HepG2 (cell line): ENCODE data around the gene HIC1. TPM values are rescaled to one million over a fixed set of nuclear protein-coding genes. Genes with fewer than 3 reads are reported as not detected.

Experiments
- ARNTL ChIP-seq: sonication (generic); formaldehyde crosslinking; IDR thresholded peaks from 2 replicates; pipeline ENCODE4 v1.4.0; 2020; ENCODE audit warnings: mild to moderate bottlenecking, missing genetic modification reagents
- ATM ChIP-seq: fragments of 450-650 bp; IDR thresholded peaks from 2 replicates; pipeline ENCODE4 v1.7.1; 2017; ENCODE audit warnings: mild to moderate bottlenecking, borderline replicate concordance
- BATF2 ChIP-seq: sonication (generic); formaldehyde crosslinking; IDR thresholded peaks from 2 replicates; pipeline ENCODE4 v1.8.0; 2022; ENCODE audit warnings: mild to moderate bottlenecking, missing genetic modification reagents, moderate library complexity
- HNRNPL ChIP-seq: fragments of 200-400 bp; formaldehyde crosslinking; IDR thresholded peaks from 2 replicates; pipeline ENCODE4 v1.6.1; 2017; ENCODE audit warnings: mild to moderate bottlenecking, low read depth, low read length
- HOXA9 ChIP-seq: sonication (generic); formaldehyde crosslinking; IDR thresholded peaks from 2 replicates; pipeline ENCODE4 v1.8.1; 2022; ENCODE audit warnings: missing genetic modification reagents, mild to moderate bottlenecking, moderate library complexity, borderline replicate concordance
- KDM5A ChIP-seq: fragments of 200-600 bp; sonication (generic); IDR thresholded peaks from 2 replicates; pipeline ENCODE4 v1.7.0; 2018; ENCODE audit warnings: antibody characterized with exemption, mild to moderate bottlenecking, low read length, borderline replicate concordance
- MED1 ChIP-seq: sonication (generic); formaldehyde crosslinking; IDR thresholded peaks from 2 replicates; pipeline ENCODE4 v1.4.0; 2020; ENCODE audit warnings: missing genetic modification reagents
- NCOA1 ChIP-seq: sonication (generic); formaldehyde crosslinking; IDR thresholded peaks from 2 replicates; pipeline ENCODE4 v1.9.0; 2021; ENCODE audit warnings: missing genetic modification reagents
- NR3C1 ChIP-seq: sonication (generic); formaldehyde crosslinking; IDR thresholded peaks from 2 replicates; pipeline ENCODE4 v1.4.0; 2020; ENCODE audit warnings: missing genetic modification reagents
- SOX13 ChIP-seq, 3 experiments: fragments of 450-650 bp in 1 of 3; sonication (generic) in 1 of 3; formaldehyde crosslinking in 1 of 3; IDR thresholded peaks in 2 of 3; conservative IDR thresholded peaks in 1 of 3; 2 replicates each; pipeline versions ENCODE4 v1.5.0 to v1.6.1; 2016 to 2020; ENCODE audit warnings: antibody characterized with exemption in 1 of 3, mild to moderate bottlenecking in 1 of 3, missing compliant biosample characterization in 1 of 3, missing genetic modification reagents in 1 of 3, moderate library complexity in 1 of 3
- TCF7L2 ChIP-seq: IDR thresholded peaks from 2 replicates; pipeline ENCODE4 v1.6.1; 2011; ENCODE audit warnings: mild to moderate bottlenecking, low read depth, low read length, moderate library complexity
- ZBTB8A ChIP-seq: sonication (generic); formaldehyde crosslinking; IDR thresholded peaks from 2 replicates; pipeline ENCODE4 v1.4.0; 2020; ENCODE audit warnings: mild to moderate bottlenecking, low read depth, missing genetic modification reagents, borderline replicate concordance
- ZFP36L2 ChIP-seq: sonication (generic); formaldehyde crosslinking; IDR thresholded peaks from 2 replicates; pipeline ENCODE4 v1.4.0; 2020; ENCODE audit warnings: missing genetic modification reagents
- ZFP82 ChIP-seq: sonication (generic); formaldehyde crosslinking; IDR thresholded peaks from 2 replicates; pipeline ENCODE4 v1.5.1; 2020; ENCODE audit warnings: mild to moderate bottlenecking, missing genetic modification reagents, borderline replicate concordance
- ZKSCAN5 ChIP-seq: sonication (generic); formaldehyde crosslinking; IDR thresholded peaks from 2 replicates; pipeline ENCODE4 v1.5.1; 2020; ENCODE audit warnings: mild to moderate bottlenecking, missing genetic modification reagents
- ZNF282 ChIP-seq: fragments of 450-650 bp; IDR thresholded peaks from 2 replicates; pipeline ENCODE4 v1.6.1; 2018; ENCODE audit not compliant: partially characterized antibody
- ZNF296 ChIP-seq: sonication (generic); formaldehyde crosslinking; conservative IDR thresholded peaks from 2 replicates; pipeline ENCODE4 v1.5.0; 2020; ENCODE audit warnings: mild to moderate bottlenecking, missing genetic modification reagents
- ZNF841 ChIP-seq: sonication (generic); formaldehyde crosslinking; IDR thresholded peaks from 2 replicates; pipeline ENCODE4 v1.8.1; 2023; ENCODE audit warnings: missing genetic modification reagents, borderline replicate concordance
- ZSCAN21 ChIP-seq: sonication (generic); formaldehyde crosslinking; IDR thresholded peaks from 2 replicates; pipeline ENCODE4 v1.8.0; 2022; ENCODE audit warnings: mild to moderate bottlenecking, missing genetic modification reagents, moderate library complexity, borderline replicate concordance
- polyA plus RNA-seq, 8 experiments: library from polyadenylated mRNA; depleted of rRNA in 3 of 8; stranded (reverse) in 7 of 8; unstranded in 1 of 8; fragments of >200 nt; fragmentation: Illumina TruSeq in 4 of 8; extraction: Trizol in 4 of 8; gene quantifications; 2 replicates each; pipeline versions ENCODE4 v1.2.1 to v1.2.3, GENCODE V29; 2011 to 2016; ENCODE audit warnings: low read depth in 4 of 8, missing spikeins in 1 of 8, mixed read lengths in 1 of 8; ENCODE audit not compliant: insufficient read depth in 1 of 8
- total RNA-seq, 5 experiments: library from RNA; depleted of rRNA; stranded (reverse); fragments of >200 nt; fragmentation: Illumina TruSeq; extraction: Trizol; gene quantifications; 2 replicates each; pipeline ENCODE4 v1.2.3, GENCODE V29; 2016; ENCODE audit warnings: low read depth in 1 of 5
- TF ChIP-seq, protein P1 (sequence below): sonication (generic); formaldehyde crosslinking; IDR thresholded peaks from 2 replicates; pipeline ENCODE4 v1.4.0; 2020; ENCODE audit warnings: missing genetic modification reagents, mild to moderate bottlenecking, borderline replicate concordance
- TF ChIP-seq, protein P2 (sequence below): sonication (generic); formaldehyde crosslinking; IDR thresholded peaks from 2 replicates; pipeline ENCODE4 v1.4.0; 2020; ENCODE audit warnings: mild to moderate bottlenecking, missing genetic modification reagents

Gene HIC1
- total and polyA plus RNA-seq, 2 of the 13 experiments (the other 11 are each of a cell fraction or from before 2014, with no cell fraction given), result 0.04 to 0.31 TPM

DNA sequence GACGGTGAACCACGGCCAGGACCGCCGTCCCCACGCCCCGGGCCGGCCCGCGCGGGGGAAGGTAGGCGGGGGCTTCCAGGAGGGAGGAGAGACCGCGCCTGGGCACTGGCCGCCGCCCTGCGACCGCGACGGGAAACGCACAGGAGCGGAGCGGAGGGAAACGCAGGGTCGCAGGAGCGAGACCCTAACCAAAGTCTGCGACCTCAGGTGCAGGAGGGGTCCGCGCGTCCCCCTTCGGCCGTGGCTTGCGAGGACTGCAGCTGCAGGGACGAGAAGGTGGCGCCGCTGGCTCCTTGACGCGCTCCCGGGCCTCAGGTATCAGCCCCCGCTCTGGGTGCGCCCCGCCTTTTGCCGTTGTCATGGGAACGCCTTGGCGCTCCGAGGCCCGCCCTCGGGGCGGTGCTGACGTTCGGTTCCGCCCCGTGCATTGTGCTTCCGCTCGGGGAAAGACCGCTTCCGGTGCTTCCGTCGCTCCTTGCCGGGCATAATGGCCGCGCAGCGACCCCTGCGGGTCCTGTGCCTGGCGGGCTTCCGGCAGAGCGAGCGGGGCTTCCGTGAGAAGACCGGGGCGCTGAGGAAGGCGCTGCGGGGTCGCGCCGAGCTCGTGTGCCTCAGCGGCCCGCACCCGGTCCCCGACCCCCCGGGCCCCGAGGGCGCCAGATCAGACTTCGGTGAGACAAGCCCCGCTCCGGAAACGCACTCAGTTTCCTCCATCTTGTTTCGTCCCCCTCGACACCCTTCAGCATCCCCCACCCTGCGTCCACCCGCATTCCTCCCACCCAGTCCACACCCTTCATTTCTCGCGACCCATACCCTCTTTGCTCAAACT, 13.1 kb upstream of the HIC1 start, which contains the start of gene OVCA2 (continued):
- TF ChIP-seq ZFP36L2 (CRISPR knock-in tag) (no peak), HNRNPL (no peak), ATM (no peak), ZBTB8A (CRISPR knock-in tag) (no peak), SOX13 (IDR thresholded peaks at IDR 0.05) (no peak), SOX13 (CRISPR knock-in tag; conservative IDR thresholded peaks at IDR 0.05 in 1 of 2, IDR thresholded peaks at IDR 0.05 in 1 of 2) (0 out of 4 replicates have a peak, but pooled peaks of 1 of the 2 experiments have one; percentile 36), ARNTL (CRISPR knock-in tag) (peak; percentile 52; the same call in 1 of the 2 replicates), TCF7L2 (no peak), MED1 (CRISPR knock-in tag) (peak; percentile 58), BATF2 (peak; percentile 58; the same call in 1 of the 2 replicates), ZNF841 (CRISPR knock-in tag) (no peak), NR3C1 (CRISPR knock-in tag) (no peak), ZFP82 (no peak), ZNF296 (CRISPR knock-in tag) (no peak), KDM5A (no peak; the same call in 1 of the 2 replicates), ZSCAN21 (CRISPR knock-in tag) (no peak; the same call in 1 of the 2 replicates), ZNF282 (no peak), HOXA9 (CRISPR knock-in tag) (peak; percentile 57; the same call in 1 of the 2 replicates), ZKSCAN5 (CRISPR knock-in tag) (no peak), NCOA1 (CRISPR knock-in tag) (no peak)
- TF ChIP-seq, protein P1, sequence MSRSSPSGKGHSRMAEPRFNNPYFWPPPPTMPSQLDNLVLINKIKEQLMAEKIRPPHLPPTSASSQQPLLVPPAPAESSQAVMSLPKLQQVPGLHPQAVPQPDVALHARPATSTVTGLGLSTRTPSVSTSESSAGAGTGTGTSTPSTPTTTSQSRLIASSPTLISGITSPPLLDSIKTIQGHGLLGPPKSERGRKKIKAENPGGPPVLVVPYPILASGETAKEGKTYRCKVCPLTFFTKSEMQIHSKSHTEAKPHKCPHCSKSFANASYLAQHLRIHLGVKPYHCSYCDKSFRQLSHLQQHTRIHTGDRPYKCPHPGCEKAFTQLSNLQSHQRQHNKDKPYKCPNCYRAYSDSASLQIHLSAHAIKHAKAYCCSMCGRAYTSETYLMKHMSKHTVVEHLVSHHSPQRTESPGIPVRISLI (CRISPR knock-in tag), result no peak
- TF ChIP-seq, protein P2, sequence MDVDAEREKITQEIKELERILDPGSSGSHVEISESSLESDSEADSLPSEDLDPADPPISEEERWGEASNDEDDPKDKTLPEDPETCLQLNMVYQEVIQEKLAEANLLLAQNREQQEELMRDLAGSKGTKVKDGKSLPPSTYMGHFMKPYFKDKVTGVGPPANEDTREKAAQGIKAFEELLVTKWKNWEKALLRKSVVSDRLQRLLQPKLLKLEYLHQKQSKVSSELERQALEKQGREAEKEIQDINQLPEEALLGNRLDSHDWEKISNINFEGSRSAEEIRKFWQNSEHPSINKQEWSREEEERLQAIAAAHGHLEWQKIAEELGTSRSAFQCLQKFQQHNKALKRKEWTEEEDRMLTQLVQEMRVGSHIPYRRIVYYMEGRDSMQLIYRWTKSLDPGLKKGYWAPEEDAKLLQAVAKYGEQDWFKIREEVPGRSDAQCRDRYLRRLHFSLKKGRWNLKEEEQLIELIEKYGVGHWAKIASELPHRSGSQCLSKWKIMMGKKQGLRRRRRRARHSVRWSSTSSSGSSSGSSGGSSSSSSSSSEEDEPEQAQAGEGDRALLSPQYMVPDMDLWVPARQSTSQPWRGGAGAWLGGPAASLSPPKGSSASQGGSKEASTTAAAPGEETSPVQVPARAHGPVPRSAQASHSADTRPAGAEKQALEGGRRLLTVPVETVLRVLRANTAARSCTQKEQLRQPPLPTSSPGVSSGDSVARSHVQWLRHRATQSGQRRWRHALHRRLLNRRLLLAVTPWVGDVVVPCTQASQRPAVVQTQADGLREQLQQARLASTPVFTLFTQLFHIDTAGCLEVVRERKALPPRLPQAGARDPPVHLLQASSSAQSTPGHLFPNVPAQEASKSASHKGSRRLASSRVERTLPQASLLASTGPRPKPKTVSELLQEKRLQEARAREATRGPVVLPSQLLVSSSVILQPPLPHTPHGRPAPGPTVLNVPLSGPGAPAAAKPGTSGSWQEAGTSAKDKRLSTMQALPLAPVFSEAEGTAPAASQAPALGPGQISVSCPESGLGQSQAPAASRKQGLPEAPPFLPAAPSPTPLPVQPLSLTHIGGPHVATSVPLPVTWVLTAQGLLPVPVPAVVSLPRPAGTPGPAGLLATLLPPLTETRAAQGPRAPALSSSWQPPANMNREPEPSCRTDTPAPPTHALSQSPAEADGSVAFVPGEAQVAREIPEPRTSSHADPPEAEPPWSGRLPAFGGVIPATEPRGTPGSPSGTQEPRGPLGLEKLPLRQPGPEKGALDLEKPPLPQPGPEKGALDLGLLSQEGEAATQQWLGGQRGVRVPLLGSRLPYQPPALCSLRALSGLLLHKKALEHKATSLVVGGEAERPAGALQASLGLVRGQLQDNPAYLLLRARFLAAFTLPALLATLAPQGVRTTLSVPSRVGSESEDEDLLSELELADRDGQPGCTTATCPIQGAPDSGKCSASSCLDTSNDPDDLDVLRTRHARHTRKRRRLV (CRISPR knock-in tag), result no peak
